Transverse colon (tissue), 4 donors: ENCODE results near the gene PRPF8. TPM values are rescaled to one million over a fixed set of nuclear protein-coding genes. Genes with fewer than 3 reads are reported as not detected.
"Not testable (repeated sequence)": the region's sequence is repeated elsewhere in the genome, so short reads cannot be mapped to it uniquely, and the experiment has no call there.

ENCODE experiments used
- DNase-seq: peaks from one replicate; pipeline ENCODE4 v3.0.0-alpha.2; 2019
- H3K27ac ChIP-seq, 4 donors: fragments of 200-600 bp; sonication (generic); 2 replicates each; pipeline ENCODE4 v1.5.1; 2016 to 2018; ENCODE audit warnings: inconsistent platforms in 4 of 4
- H3K27me3 ChIP-seq: fragments of 200-600 bp; sonication (generic); 2 replicates; pipeline ENCODE4 v1.5.1; 2017; ENCODE audit warnings: inconsistent platforms
- H3K36me3 ChIP-seq, 4 donors: fragments of 200-600 bp; sonication (generic); 2 replicates each; pipeline ENCODE4 v1.5.1; 2017 to 2019; ENCODE audit warnings: inconsistent platforms in 4 of 4
- H3K4me1 ChIP-seq, 4 donors: fragments of 200-600 bp; sonication (generic); 2 replicates each; pipeline ENCODE4 v1.5.1; 2017 to 2020; ENCODE audit warnings: inconsistent platforms in 4 of 4
- H3K4me3 ChIP-seq, 4 donors: fragments of 200-600 bp; sonication (generic); 1 replicate in 1 of 4; 2 replicates in 3 of 4; pipeline versions ENCODE4 v1.5.1 to v1.6.1; 2017 to 2019; ENCODE audit warnings: inconsistent platforms in 4 of 4
- H3K9me3 ChIP-seq, 2 donors: fragments of 200-600 bp; sonication (generic); 2 replicates each; pipeline ENCODE4 v1.5.1; 2017 to 2019; ENCODE audit warnings: inconsistent platforms in 2 of 2
- CTCF ChIP-seq, 5 experiments: fragments of 200-600 bp in 3 of 5; fragments of 450-650 bp in 2 of 5; sonication (generic) in 3 of 5; IDR thresholded peaks; 1 replicate in 2 of 5; 2 replicates in 3 of 5; pipeline ENCODE4 v1.5.1; 2016 to 2017; ENCODE audit warnings: antibody characterized with exemption in 5 of 5, inconsistent platforms in 3 of 5, mild to moderate bottlenecking in 2 of 5, moderate library complexity in 1 of 5
- EP300 ChIP-seq: sonication (generic); formaldehyde crosslinking; IDR thresholded peaks from one replicate; pipeline ENCODE4 v1.6.1; 2017; ENCODE audit warnings: antibody characterized with exemption, low read depth
- POLR2A ChIP-seq: fragments of 450-650 bp; IDR thresholded peaks from one replicate; pipeline ENCODE4 v1.6.1; 2016; ENCODE audit warnings: antibody characterized with exemption, mild to moderate bottlenecking, moderate library complexity
- POLR2AphosphoS5 ChIP-seq, 3 donors: sonication (generic); formaldehyde crosslinking; IDR thresholded peaks; one replicate each; pipeline ENCODE4 v1.6.1; 2016; ENCODE audit warnings: antibody characterized with exemption in 3 of 3
- WGBS, 2 donors: methylation state at CpG; one replicate each; pipeline ENCODE4 v1.1.5; 2018; ENCODE audit warnings: low coverage in 1 of 2; 5-methylcytosine and 5-hydroxymethylcytosine counted together
- in situ Hi-C, 4 donors: fragments of 200-750 bp; cut with MboI; loops; one replicate each; pipeline versions ENCODE4 v1.15.0 to v1.15.1; 2017; ENCODE audit warnings: low sequenced_read_pairs in 3 of 4, low pct_ligation_motif_present in 1 of 4, low pct_unique_long_range_greater_than_20kb in 1 of 4
- intact Hi-C: fragments of 100-400 bp; cut with DNase I; formaldehyde crosslinking; loops from one replicate; pipeline ENCODE4 v1.15.1; 2023; ENCODE audit warnings: low total_unique reads
- total RNA-seq, 4 donors: library from RNA; depleted of rRNA; stranded (reverse); fragments of >200 nt; gene quantifications; one replicate each; pipeline ENCODE4 v1.1.0, GENCODE V29; 2016

Gene PRPF8
- total RNA-seq, 4 donors from 2014 or later = 155 to 410 (median 169) TPM

GRCh38 chr17:1705004-1705403 lies 20.3 kb upstream of the PRPF8 start:
- 86 to 95% methylated on average over 7 of the region's 7 CpGs for WGBS, 2 donors
- Histone ChIP-seq H3K9me3 (no peaks in the 10 kb centered on the region), H3K4me3 (no peak overlapping the region), H3K27me3 (no peaks in the 10 kb centered on the region), H3K36me3 (no peaks in the 10 kb centered on the region), H3K27ac (no peak overlapping the region), H3K4me1 (peaks cover 4 to 13% (median 5%) of the 10 kb centered on the region in 4 donors)
- in situ Hi-C loops (loop anchor here in 2 of 4 donors (25.0 kb wide), 2 partner anchors 107 to 332 kb away; partner anchors contain the start of genes DPH1 (in 1 of the 2), OVCA2 (in 1 of the 2) and RTN4RL1 (in 1 of the 2)), intact Hi-C loops (no loop called here)
- TF ChIP-seq EP300 (no peak), POLR2A (no peak), POLR2AphosphoS5 (IDR thresholded peaks at IDR 0.05) (no peak), CTCF (IDR thresholded peaks at IDR 0.05) (no peak)
- no peak for DNase-seq

GRCh38 chr17:1703063-1703462 lies 18.4 kb upstream of the PRPF8 start:
- no peaks in the 10 kb centered on the region for H3K27me3 ChIP-seq
- TF ChIP-seq POLR2AphosphoS5 (IDR thresholded peaks at IDR 0.05) = no peak
- in situ Hi-C loops = loop anchor here in 2 of 4 donors (25.0 kb wide), 2 partner anchors 109 to 334 kb away; partner anchors contain the start of genes DPH1 (in 1 of the 2), OVCA2 (in 1 of the 2) and RTN4RL1 (in 1 of the 2)
- H3K36me3 ChIP-seq = no peaks in the 10 kb centered on the region
- no peak overlapping the region for H3K4me3 ChIP-seq
- H3K9me3 ChIP-seq = no peaks in the 10 kb centered on the region
- no peaks in the 10 kb centered on the region for H3K4me1 ChIP-seq
- H3K27ac ChIP-seq = no peak overlapping the region
- WGBS, 2 donors = 40 to 62% methylated on average over 3 to 4 of the region's 4 CpGs
- intact Hi-C loops = no loop called here
- DNase-seq = no peak

- intact Hi-C loops, DNase-seq, H3K27ac ChIP-seq, H3K27me3 ChIP-seq, H3K4me3 ChIP-seq, H3K9me3 ChIP-seq, H3K36me3 ChIP-seq, H3K4me1 ChIP-seq: not testable (repeated sequence)
- in situ Hi-C loops = loop anchor here in 3 of 4 donors (25.0 kb wide), 3 partner anchors 112 to 337 kb away; partner anchors contain the start of genes DPH1 (in 2 of the 3), OVCA2 (in 2 of the 3) and RTN4RL1 (in 2 of the 3)
- WGBS, 2 donors = 83 to 89% methylated on average over 4 to 5 of the region's 5 CpGs
Observed at GRCh38 chr17:1699891-1700290, 15.2 kb upstream of the PRPF8 start.

- H3K9me3 ChIP-seq = no peaks in the 10 kb centered on the region
- TF ChIP-seq POLR2AphosphoS5 (IDR thresholded peaks at IDR 0.05) = no peak
- TF ChIP-seq EP300 = no peak
- TF ChIP-seq POLR2A = no peak
- no peak for TF ChIP-seq CTCF (IDR thresholded peaks at IDR 0.05)
- WGBS, 2 donors = 53% methylated on average over 5 of the region's 5 CpGs; no CpG with 5 or more reads in 1 of the 2 donors
- H3K4me1 ChIP-seq = no peaks in the 10 kb centered on the region
- H3K27ac ChIP-seq = no peak overlapping the region
- H3K4me3 ChIP-seq = no peak overlapping the region
- intact Hi-C loops (no loop called here), in situ Hi-C loops (loop anchor here in 2 of 4 donors (25.0 kb wide), 2 partner anchors 165 to 340 kb away; partner anchors contain the start of genes DPH1 (in 1 of the 2), OVCA2 (in 1 of the 2) and RTN4RL1 (in 1 of the 2))
- H3K27me3 ChIP-seq = no peaks in the 10 kb centered on the region
- no peak for DNase-seq
- no peaks in the 10 kb centered on the region for H3K36me3 ChIP-seq
Observed at GRCh38 chr17:1697681-1698080, 13.0 kb upstream of the PRPF8 start.

GRCh38 chr17:1695365-1695764 lies 10.7 kb upstream of the PRPF8 start:
- H3K27me3 ChIP-seq = no peaks in the 10 kb centered on the region
- WGBS, 2 donors = 87 to 100% methylated on average over 1 to 8 of the region's 8 CpGs
- no peaks in the 10 kb centered on the region for H3K36me3 ChIP-seq
- in situ Hi-C loops (loop anchor here in 2 of 4 donors (25.0 kb wide), 2 partner anchors 167 to 342 kb away; partner anchors contain the start of genes DPH1 (in 1 of the 2), OVCA2 (in 1 of the 2) and RTN4RL1 (in 1 of the 2)), intact Hi-C loops (no loop called here)
- TF ChIP-seq EP300 = no peak
- no peak for TF ChIP-seq POLR2A
- no peak for TF ChIP-seq CTCF (IDR thresholded peaks at IDR 0.05)
- TF ChIP-seq POLR2AphosphoS5 (IDR thresholded peaks at IDR 0.05) = no peak
- DNase-seq = no peak
- no peaks in the 10 kb centered on the region for H3K9me3 ChIP-seq
- no peak overlapping the region for H3K4me3 ChIP-seq
- no peaks in the 10 kb centered on the region for H3K4me1 ChIP-seq
- H3K27ac ChIP-seq = no peak overlapping the region
